IPS-15b (cell line): ENCODE data around the gene EIF3F.

ENCODE experiments used
- H3K27me3 ChIP-seq: one replicate; pipeline ENCODE4 v1.6.1; 2013; ENCODE audit warnings: low read length; ENCODE audit not compliant: control insufficient read depth, insufficient read depth
- H3K36me3 ChIP-seq: one replicate; pipeline ENCODE4 v1.6.1; 2013; ENCODE audit warnings: low read length; ENCODE audit not compliant: control insufficient read depth, insufficient read depth
- H3K4me1 ChIP-seq: one replicate; pipeline ENCODE4 v1.6.1; 2013; ENCODE audit warnings: mild to moderate bottlenecking, low read length; ENCODE audit not compliant: control insufficient read depth, insufficient read depth
- H3K4me3 ChIP-seq: one replicate; pipeline ENCODE4 v1.5.1; 2013; ENCODE audit warnings: low read depth, low read length
- H3K9ac ChIP-seq: one replicate; pipeline ENCODE4 v1.6.1; 2013; ENCODE audit warnings: low read depth, mild to moderate bottlenecking, low read length
- H3K9me3 ChIP-seq: one replicate; pipeline ENCODE4 v1.6.1; 2013; ENCODE audit warnings: mild to moderate bottlenecking, low read length; ENCODE audit not compliant: control insufficient read depth, insufficient read depth

EIF3F gene

DNA sequence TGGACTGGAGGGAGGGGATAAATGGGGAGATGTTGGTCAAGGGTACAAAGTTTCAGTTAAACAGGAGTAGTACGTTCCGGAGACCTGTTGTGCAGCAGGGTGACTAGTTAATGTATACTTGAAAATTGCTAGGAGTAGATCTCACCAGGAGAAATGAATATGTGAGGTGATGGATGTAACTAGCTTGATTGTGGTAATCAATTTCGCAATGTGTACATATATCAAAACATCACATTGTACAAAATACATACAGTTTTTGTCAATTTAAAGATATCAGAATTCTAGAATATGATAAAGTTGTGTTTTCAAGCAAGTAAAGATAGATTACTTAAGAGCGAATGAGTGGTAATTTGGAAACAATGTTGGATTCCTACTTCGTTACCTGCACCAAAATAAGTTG is 13.3 kb downstream of the EIF3F start:
- peaks cover 11% of the 10 kb centered on the region for H3K36me3 ChIP-seq
- no peak overlapping the region for H3K4me3 ChIP-seq
- H3K27me3 ChIP-seq, result no peaks in the 10 kb centered on the region
- no peak overlapping the region for H3K9ac ChIP-seq
- H3K9me3 ChIP-seq, result no peaks in the 10 kb centered on the region
- no peaks in the 10 kb centered on the region for H3K4me1 ChIP-seq

DNA sequence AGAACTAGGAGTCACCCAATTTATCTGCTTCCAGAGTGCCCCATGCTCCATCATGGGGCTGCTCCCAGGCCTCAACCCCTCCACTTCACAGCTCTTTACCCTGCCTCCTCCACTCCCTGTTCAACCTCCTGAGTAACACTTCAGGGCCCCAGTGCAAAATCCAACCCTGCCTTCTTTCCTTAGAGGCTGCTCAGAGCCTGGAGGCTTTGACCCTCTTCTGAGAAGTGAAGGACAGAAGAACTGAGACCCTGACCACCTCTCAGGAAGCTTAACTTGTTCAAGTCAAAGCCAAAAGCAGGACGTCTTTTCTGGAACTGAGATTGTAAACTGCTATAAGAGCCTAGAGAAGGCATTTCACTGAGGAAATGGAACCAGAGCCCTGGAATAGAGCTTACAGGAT is 15.5 kb downstream of the EIF3F start:
- Histone ChIP-seq H3K4me1 (no peaks in the 10 kb centered on the region), H3K9ac (no peak overlapping the region), H3K4me3 (no peak overlapping the region), H3K36me3 (no peaks in the 10 kb centered on the region), H3K9me3 (no peaks in the 10 kb centered on the region), H3K27me3 (no peaks in the 10 kb centered on the region)

DNA sequence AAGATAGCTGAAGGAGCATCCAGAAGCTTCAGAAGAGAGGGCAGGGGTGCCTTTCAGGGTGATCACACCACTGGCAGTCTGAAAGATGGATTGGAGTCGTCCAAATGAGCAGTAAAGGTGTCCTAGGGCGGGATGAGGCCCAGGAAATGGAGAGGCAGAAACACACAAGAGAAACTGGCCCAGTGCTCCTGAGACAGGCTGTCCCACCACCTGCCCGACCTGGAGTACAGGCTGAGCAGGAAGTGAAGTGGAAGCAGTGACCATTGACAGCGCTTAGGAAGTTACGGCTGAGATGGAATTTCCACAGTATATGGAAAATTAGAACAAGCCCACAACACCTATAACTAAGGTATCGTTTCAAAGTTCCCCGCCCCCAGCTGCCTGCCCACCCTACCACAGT is 16.1 kb downstream of the EIF3F start:
- Histone ChIP-seq H3K36me3 (no peaks in the 10 kb centered on the region), H3K9ac (no peak overlapping the region), H3K27me3 (no peaks in the 10 kb centered on the region), H3K4me1 (no peaks in the 10 kb centered on the region), H3K9me3 (no peaks in the 10 kb centered on the region), H3K4me3 (no peak overlapping the region)

DNA sequence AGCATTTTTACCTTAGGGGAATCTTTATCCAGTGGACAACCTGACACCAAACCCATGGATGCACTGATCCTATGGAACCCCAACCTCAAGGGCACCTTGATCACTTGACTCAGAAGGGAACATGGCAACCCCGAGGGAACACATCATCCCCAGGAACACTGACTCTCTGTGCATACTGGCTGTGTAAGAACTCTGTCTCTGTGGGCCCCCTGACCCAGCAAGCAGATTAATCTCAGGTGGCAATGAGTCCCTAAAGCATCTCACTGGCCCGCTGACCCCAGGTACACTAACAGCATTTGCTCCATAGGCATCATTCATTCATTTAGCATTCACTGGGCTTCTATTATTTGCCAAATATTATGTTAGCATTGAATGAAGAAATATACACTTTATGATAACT is 16.9 kb downstream of the EIF3F start:
- Histone ChIP-seq H3K4me1 (no peaks in the 10 kb centered on the region), H3K9me3 (no peaks in the 10 kb centered on the region)

DNA sequence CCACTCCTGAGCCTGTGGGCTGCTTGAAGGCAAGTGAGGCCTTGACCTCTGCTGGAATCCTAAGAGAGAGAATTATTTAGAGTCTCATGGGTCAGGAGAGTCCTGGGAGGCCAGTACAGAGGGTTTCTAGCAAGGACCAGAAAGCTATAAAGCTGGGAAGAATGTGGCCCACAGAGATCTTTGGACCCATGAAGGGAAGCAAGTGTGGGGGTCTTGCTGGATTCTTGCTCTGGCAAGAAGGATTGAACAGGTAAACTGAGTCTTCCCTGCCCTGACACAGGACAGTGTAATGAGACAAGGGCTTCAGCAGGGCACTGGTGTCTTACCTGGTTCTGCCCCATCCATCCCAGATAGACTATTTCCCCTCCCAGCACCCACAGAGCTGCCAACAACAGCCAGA is 18.4 kb downstream of the EIF3F start:
- no peaks in the 10 kb centered on the region for H3K4me1 ChIP-seq
- no peak overlapping the region for H3K9ac ChIP-seq
- H3K27me3 ChIP-seq, result no peaks in the 10 kb centered on the region
- no peaks in the 10 kb centered on the region for H3K36me3 ChIP-seq
- no peak overlapping the region for H3K4me3 ChIP-seq
- no peaks in the 10 kb centered on the region for H3K9me3 ChIP-seq

More for the DNA sequence above, 16.9 kb downstream of the EIF3F start:
- Histone ChIP-seq H3K9ac (no peak overlapping the region), H3K27me3 (no peaks in the 10 kb centered on the region), H3K4me3 (no peak overlapping the region), H3K36me3 (no peaks in the 10 kb centered on the region)

DNA sequence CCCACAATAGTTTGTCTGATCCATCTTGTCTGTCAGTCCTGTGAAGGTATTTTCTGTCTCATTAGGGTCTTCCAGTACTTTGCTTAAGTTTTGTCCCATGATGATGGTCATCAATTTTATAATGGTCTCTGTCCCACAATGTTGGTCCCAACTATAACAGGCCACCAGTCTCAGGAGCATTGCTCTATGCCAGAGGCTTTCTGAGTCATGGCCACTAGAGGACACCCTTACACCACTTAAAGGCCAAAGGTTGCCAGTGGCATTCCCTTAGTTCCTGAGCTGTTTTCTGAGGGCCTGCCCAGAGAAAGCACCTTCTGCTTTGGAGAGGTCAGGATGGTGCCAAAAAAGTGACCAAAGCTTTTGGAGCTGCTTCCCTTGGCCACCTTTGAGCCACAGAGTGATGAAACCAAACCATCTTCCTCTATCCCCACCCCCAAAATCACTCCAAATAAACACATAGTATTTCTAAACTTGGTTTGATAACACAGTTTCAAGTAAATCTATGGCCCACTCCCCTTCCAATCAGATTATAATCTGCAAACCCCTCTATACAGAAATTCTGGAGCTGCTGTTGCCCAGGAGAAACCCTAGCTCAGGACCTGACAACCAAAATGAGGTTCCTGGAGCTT is 19.3 kb downstream of the EIF3F start:
- Histone ChIP-seq H3K9ac (no peak overlapping the region), H3K9me3 (no peaks in the 10 kb centered on the region), H3K4me3 (no peak overlapping the region), H3K27me3 (no peaks in the 10 kb centered on the region), H3K4me1 (no peaks in the 10 kb centered on the region), H3K36me3 (no peaks in the 10 kb centered on the region)

DNA sequence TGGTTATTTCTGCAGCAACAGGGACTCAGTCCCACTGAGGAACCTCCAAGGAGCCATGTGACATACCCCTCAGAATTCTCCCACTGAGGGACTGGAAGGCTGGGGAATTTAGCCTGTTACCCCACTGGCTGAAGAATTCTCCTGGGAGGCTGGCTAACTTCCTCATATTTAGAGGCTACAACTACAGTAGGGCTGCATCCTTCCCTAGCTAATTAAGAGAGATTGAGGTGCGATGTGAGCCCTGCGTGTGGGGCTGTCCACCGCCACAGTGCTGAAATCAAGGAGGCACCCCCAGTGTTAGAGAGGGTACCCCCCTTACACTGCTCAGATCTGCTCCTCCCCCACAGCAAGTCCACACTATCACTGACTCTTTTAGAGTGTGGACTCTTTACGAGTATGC is 21.1 kb downstream of the EIF3F start:
- Histone ChIP-seq H3K27me3 (no peaks in the 10 kb centered on the region), H3K4me1 (no peaks in the 10 kb centered on the region), H3K4me3 (no peak overlapping the region), H3K36me3 (no peaks in the 10 kb centered on the region), H3K9ac (no peak overlapping the region), H3K9me3 (no peaks in the 10 kb centered on the region)

DNA sequence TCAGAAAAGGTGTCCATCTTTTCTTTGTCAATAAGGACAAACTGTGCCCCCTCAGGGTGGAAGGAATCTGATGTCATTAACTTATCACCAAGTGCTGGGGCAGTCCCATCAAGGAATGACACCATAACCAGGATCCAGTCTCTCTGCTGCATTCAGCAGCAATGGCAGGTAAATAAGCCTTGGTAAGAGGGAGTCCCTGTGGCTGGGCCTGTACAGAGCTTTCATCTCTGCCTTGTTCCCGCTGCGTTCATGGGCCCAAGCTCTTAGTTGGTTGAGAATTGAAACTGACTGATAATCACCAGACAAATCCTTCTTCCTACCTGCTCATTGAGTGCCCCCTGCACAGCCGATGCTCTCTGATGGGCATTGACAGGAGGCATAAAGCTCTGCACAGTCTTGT is 22.7 kb downstream of the EIF3F start:
- no peak overlapping the region for H3K9ac ChIP-seq
- H3K27me3 ChIP-seq, result peaks cover 3% of the 10 kb centered on the region
- no peaks in the 10 kb centered on the region for H3K4me1 ChIP-seq
- H3K9me3 ChIP-seq, result no peaks in the 10 kb centered on the region
- H3K4me3 ChIP-seq, result no peak overlapping the region
- no peaks in the 10 kb centered on the region for H3K36me3 ChIP-seq

DNA sequence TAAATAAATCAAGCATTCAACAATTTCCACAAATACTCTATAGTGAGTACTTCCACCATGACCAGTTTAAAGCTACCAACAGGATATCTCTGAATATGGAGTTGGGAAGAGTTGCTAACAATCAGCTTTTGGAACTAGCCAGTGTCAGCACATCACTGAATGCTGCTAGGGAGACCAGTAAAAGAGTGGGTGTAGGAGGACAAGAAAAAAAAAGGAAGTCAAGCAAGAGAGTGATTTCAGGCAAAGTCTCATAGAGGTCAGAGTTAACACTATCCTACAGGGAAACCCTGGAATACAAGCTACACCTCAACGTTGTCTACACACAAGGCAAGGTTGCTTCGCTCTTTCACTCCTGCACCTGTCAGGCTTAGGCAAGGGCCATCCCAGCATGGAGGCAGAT is 24.2 kb downstream of the EIF3F start:
- Histone ChIP-seq H3K4me1 (peaks cover 8% of the 10 kb centered on the region), H3K9ac (no peak overlapping the region), H3K4me3 (no peak overlapping the region), H3K36me3 (no peaks in the 10 kb centered on the region), H3K9me3 (no peaks in the 10 kb centered on the region), H3K27me3 (peaks cover 17% of the 10 kb centered on the region)

DNA sequence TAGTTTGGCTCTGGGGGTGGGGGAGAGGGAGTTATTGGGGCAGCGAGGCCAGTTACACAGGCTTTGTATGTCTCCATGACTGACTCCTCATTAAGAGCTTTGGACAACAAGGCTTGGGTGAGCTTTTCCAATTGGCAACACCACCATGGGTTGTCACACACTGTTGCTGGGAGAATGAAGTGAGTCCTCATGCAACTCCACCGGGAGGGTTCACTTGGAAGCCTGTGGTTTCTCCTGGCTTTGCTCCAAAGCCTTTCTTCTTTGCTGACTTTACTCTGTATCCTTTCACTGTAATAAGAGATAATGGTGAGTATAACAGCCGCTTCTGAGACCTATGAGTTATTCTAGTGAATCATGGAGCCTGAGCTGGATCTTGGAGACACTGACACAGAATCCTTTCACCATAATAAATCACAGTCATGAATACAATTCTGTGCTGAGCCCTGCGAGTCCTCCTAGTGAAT is 24.9 kb downstream of the EIF3F start:
- Histone ChIP-seq H3K9ac (no peak overlapping the region), H3K4me1 (peaks cover 13% of the 10 kb centered on the region), H3K27me3 (peaks cover 24% of the 10 kb centered on the region), H3K4me3 (no peak overlapping the region), H3K36me3 (no peaks in the 10 kb centered on the region), H3K9me3 (no peaks in the 10 kb centered on the region)

DNA sequence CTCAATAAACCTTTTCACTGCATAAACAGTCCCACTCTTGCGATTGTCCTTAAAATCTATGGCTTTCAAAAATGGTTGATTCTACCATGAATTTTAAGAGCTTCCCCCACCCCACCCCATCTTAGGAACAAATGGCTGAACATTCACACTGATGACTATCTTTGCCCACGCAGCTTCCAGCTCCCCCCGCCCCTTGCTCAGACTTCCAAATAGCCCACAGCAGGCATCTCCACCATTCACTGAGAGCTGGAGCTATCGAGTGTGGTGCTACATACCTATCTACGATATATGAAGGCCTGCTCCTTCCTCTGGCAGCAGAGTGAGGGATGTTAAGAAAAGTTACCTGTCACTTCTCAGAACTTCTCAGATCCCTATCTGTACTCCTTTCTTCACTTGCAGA is 26.7 kb downstream of the EIF3F start:
- Histone ChIP-seq H3K27me3 (peaks cover 41% of the 10 kb centered on the region), H3K9ac (no peak overlapping the region), H3K36me3 (no peaks in the 10 kb centered on the region), H3K9me3 (no peaks in the 10 kb centered on the region), H3K4me3 (no peak overlapping the region), H3K4me1 (peaks cover 13% of the 10 kb centered on the region)

DNA sequence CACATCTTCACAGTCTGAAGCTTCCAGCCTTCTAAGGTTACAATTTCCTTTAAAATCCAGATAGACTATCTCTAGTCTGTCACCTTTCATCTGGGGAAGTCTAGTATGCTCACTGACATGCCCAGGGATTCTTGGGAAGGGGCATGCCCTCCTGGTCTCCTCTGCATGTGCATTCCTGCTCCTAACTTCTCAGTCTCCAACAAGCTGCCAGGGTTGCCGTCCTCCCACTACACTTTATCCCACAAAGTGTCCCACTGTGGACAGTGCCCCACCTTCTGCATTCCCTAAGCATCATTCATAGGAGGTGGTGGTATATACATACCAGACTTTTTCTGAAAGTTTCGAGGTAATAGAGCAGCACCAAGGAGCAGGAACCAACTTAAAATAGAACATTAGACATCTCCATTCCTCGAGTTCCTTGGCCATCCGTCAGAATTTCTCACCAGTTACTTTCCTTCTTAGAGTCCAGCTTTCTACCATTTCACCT is 28.7 kb downstream of the EIF3F start:
- H3K27me3 ChIP-seq, result peaks cover 54% of the 10 kb centered on the region
- H3K9me3 ChIP-seq, result no peaks in the 10 kb centered on the region
- H3K36me3 ChIP-seq, result no peaks in the 10 kb centered on the region
- H3K9ac ChIP-seq, result no peak overlapping the region
- H3K4me3 ChIP-seq, result no peak overlapping the region
- peaks cover 13% of the 10 kb centered on the region for H3K4me1 ChIP-seq
